Motor neuron (in vitro differentiated cells): ENCODE results near the gene AFG1L. TPM values are rescaled to one million over a fixed set of nuclear protein-coding genes. Genes with fewer than 3 reads are reported as not detected.
"Not testable (repeated sequence)": the region's sequence is repeated elsewhere in the genome, so short reads cannot be mapped to it uniquely, and the experiment has no call there.

Source experiments
- ATAC-seq, 8 experiments: fragments of 200-7000 bp; cut with Tn5 transposase; replicated peaks in 6 of 8; 2 replicates each; pipeline ENCODE4 v1.8.0; 2021; ENCODE audit warnings: mild to moderate bottlenecking in 8 of 8, moderate library complexity in 8 of 8
- H3K27ac ChIP-seq, 2 donors: fragments of 250-450 bp; sonication (Bioruptor Pico); 2 replicates each; pipeline ENCODE4 v1.9.0; 2021; ENCODE audit warnings: antibody characterized with exemption in 2 of 2, mild to moderate bottlenecking in 2 of 2, moderate library complexity in 1 of 2
- H3K4me1 ChIP-seq, 2 donors: fragments of 250-450 bp; sonication (Bioruptor Pico); replicated peaks in 1 of 2; 2 replicates each; pipeline ENCODE4 v1.6.1; 2021; ENCODE audit warnings: antibody characterized with exemption in 2 of 2, mild to moderate bottlenecking in 2 of 2, moderate library complexity in 1 of 2
- H3K4me3 ChIP-seq, 5 donors: fragments of 250-450 bp; sonication (Bioruptor Pico); 2 replicates each; pipeline ENCODE4 v1.9.0; 2021; ENCODE audit warnings: antibody characterized with exemption in 5 of 5, mild to moderate bottlenecking in 5 of 5, moderate library complexity in 4 of 5
- WGBS, 10 experiments: fragments of 450-650 bp; shearing (Covaris generic); methylation state at CpG; one replicate each; pipeline ENCODE4 v1.0.0; 2022; 5-methylcytosine and 5-hydroxymethylcytosine counted together
- in situ Hi-C, 9 experiments: fragments of 400-800 bp; cut with MboI; loops; one replicate each; pipeline ENCODE4 v1.15.0; 2021; ENCODE audit warnings: low sequenced_read_pairs in 9 of 9, low pct_unique_long_range_greater_than_20kb in 2 of 9; ENCODE audit not compliant: unreplicated experiment in 9 of 9
- total RNA-seq, 8 experiments: library from RNA; unstranded; fragments of 300-600 nt; gene quantifications; 2 replicates each; pipeline versions ENCODE4 v1.2.3 to v1.2.4, GENCODE V29; 2022

AFG1L gene
- total RNA-seq, result 10 to 100 TPM in 3 of 8 experiments, 1 to 10 TPM in 5; 4.3 to 17.4 (median 7.2) TPM

GRCh38 chr6:108294727-108295625 is at the start of gene AFG1L:
Gene AFG1L (plus strand): TSS chr6:108295054. CDS start chr6:108295080, 26 bp downstream.
- WGBS, 10 experiments, result 0 to 4% (median 0%) methylated on average over 2 to 11 of the region's 46 CpGs; no CpG with 5 or more reads in 1 of the 10 experiments

GRCh38 chr6:108245095-108245494 is 49.8 kb upstream of the AFG1L start:
- in situ Hi-C loops, result not testable (repeated sequence)

More at GRCh38 chr6:108294727-108295625, at the start of gene AFG1L:
- Histone ChIP-seq H3K4me3 (peak within 1 kb of the TSS; percentile 79 to 87 (median 81)), H3K4me1 (peaks cover 7 to 9% of the 10 kb centered on the region in 2 donors), H3K27ac (peak within 1 kb of the TSS; percentile 91)
- in situ Hi-C loops, result no loop called here
- peak; percentile 95 to 98 (median 97) for ATAC-seq

GRCh38 chr6:108247965-108248536 is 46.8 kb upstream of the AFG1L start:
- WGBS, 10 experiments, result 83 to 100% (median 94%) methylated on average over 1 of the region's 1 CpG; no CpG with 5 or more reads in 2 of the 10 experiments
- ATAC-seq, result peak in 1 of 8 experiments; percentile 18
- Histone ChIP-seq H3K4me3 (no peak overlapping the region), H3K27ac (no peak overlapping the region), H3K4me1 (no peaks in the 10 kb centered on the region)
- in situ Hi-C loops, result no loop called here

More at GRCh38 chr6:108245095-108245494, 49.8 kb upstream of the AFG1L start:
- H3K4me3 ChIP-seq, H3K27ac ChIP-seq, H3K4me1 ChIP-seq, ATAC-seq: not testable (repeated sequence)
- 76 to 100% (median 96%) methylated on average over 2 to 7 of the region's 7 CpGs; no CpG with 5 or more reads in 1 of the 10 experiments for WGBS, 10 experiments

DNA sequence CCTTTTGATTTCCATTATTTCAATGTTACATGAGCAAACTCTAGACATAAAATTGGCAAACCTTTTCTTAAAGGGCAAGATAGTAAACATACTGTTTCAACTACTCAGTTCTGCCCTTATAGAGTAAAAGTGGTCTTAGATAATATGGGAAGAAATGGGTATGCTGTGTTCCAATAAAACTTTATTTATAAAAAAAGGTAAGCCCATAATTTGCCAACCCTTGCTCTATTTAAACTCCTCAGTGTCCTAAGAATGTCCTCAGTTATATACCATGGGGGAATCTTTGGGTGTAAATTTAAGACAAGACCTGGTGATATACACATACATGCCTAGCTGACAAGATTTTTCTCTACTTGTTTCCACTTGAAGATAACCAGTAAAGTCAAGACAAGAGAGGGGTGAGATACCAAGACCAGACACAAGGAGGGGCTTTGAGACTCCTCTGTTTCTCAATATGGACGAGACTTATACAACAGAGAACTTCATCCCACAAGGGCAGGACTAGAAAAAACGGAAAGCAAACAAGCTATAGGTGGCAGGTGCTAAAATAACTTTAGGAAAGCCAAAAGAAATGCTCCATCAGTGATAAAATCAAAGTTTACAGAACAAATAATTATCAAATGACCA is 44.5 kb upstream of the AFG1L start:
- ATAC-seq, result peak in 1 of 8 experiments; percentile 25
- in situ Hi-C loops, result no loop called here
- WGBS, 10 experiments, result 58 to 100% (median 84%) methylated on average over 1 to 2 of the region's 2 CpGs; no CpG with 5 or more reads in 1 of the 10 experiments
- Histone ChIP-seq H3K27ac (no peak overlapping the region), H3K4me3 (no peak overlapping the region), H3K4me1 (no peaks in the 10 kb centered on the region)

DNA sequence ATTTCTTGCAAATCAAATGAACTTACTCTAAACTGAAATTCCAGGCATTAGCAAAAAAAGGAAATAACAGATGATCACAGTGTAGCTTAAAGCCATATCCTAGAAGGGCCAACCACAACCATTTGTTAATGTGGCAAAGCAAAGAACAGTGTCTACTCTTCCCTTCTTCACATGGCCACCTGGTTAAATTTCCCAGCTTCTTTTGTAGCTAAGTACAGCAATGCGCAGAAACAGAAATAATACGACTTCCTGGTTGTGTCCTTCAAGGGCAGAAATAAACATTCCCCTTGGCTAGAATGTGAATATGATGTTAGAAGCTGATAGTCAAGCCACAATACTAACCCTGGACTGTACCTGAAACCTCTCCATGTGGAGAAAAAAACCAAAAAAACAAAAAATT is 43.6 kb upstream of the AFG1L start:
- H3K4me1 ChIP-seq, result no peaks in the 10 kb centered on the region
- no peak for ATAC-seq
- no peak overlapping the region for H3K27ac ChIP-seq
- WGBS, 10 experiments, result 80 to 100% (median 94%) methylated on average over 1 to 2 of the region's 2 CpGs; no CpG with 5 or more reads in 4 of the 10 experiments
- no peak overlapping the region for H3K4me3 ChIP-seq
- in situ Hi-C loops, result no loop called here

- WGBS, 10 experiments, result 86 to 100% (median 98%) methylated on average over 2 to 5 of the region's 5 CpGs; no CpG with 5 or more reads in 1 of the 10 experiments
- no peak for ATAC-seq
- no peak overlapping the region for H3K27ac ChIP-seq
- in situ Hi-C loops, result no loop called here
- no peak overlapping the region for H3K4me3 ChIP-seq
- no peaks in the 10 kb centered on the region for H3K4me1 ChIP-seq
These were observed 42.8 kb upstream of the AFG1L start for GRCh38 chr6:108252055-108252454.

- WGBS, 10 experiments, result 50 to 100% (median 100%) methylated on average over 1 of the region's 1 CpG; no CpG with 5 or more reads in 3 of the 10 experiments
- H3K4me3 ChIP-seq, result no peak overlapping the region
- ATAC-seq, result no peak
- in situ Hi-C loops, result no loop called here
- H3K4me1 ChIP-seq, result no peaks in the 10 kb centered on the region
- H3K27ac ChIP-seq, result no peak overlapping the region
These were observed 41.6 kb upstream of the AFG1L start for GRCh38 chr6:108253241-108253640.

GRCh38 chr6:108254433-108255410 is 40.1 kb upstream of the AFG1L start:
- ATAC-seq, result no peak
- Histone ChIP-seq H3K27ac (no peak overlapping the region), H3K4me1 (peaks cover 2 to 6% of the 10 kb centered on the region in 2 donors), H3K4me3 (no peak overlapping the region)
- 33 to 100% (median 98%) methylated on average over 1 to 4 of the region's 4 CpGs; no CpG with 5 or more reads in 2 of the 10 experiments for whole genome bisulfite sequencing, 10 experiments
- in situ Hi-C loops, result no loop called here

- in situ Hi-C loops, result no loop called here
- 0 to 33% (median 5%) methylated on average over 1 to 14 of the region's 29 CpGs; no CpG with 5 or more reads in 1 of the 10 experiments for WGBS, 10 experiments
- Histone ChIP-seq H3K4me3 (peak overlapping the region; percentile 55 to 84 (median 74)), H3K27ac (peak overlapping the region; percentile 88 to 94), H3K4me1 (peaks cover 7 to 10% of the 10 kb centered on the region in 2 donors)
- ATAC-seq, result peak; percentile 10 to 42 (median 28)
These were observed 34.6 kb upstream of the AFG1L start for GRCh38 chr6:108260126-108260808.

GRCh38 chr6:108260809-108261569 is 33.9 kb upstream of the AFG1L start, which contains the start of gene SNX3:
Gene SNX3 (minus strand): TSS chr6:108261040. CDS start chr6:108260921, 119 bp downstream.
- H3K4me3 ChIP-seq, result peak within 1 kb of the TSS; percentile 55 to 84 (median 74)
- in situ Hi-C loops, result no loop called here
- WGBS, 10 experiments, result 0 to 5% (median 0%) methylated on average over 1 to 18 of the region's 83 CpGs; no CpG with 5 or more reads in 3 of the 10 experiments
- H3K4me1 ChIP-seq, result peaks cover 7 to 10% of the 10 kb centered on the region in 2 donors
- peak within 1 kb of the TSS; percentile 88 to 94 for H3K27ac ChIP-seq
- ATAC-seq, result peak; percentile 88 to 95 (median 94)

GRCh38 chr6:108263371-108263770 is 31.5 kb upstream of the AFG1L start:
- in situ Hi-C loops, result no loop called here
- no peak overlapping the region for H3K4me3 ChIP-seq
- WGBS, 10 experiments, result 40 to 95% (median 80%) methylated on average over 1 to 2 of the region's 2 CpGs; no CpG with 5 or more reads in 2 of the 10 experiments
- peaks cover 7 to 10% of the 10 kb centered on the region in 2 donors for H3K4me1 ChIP-seq
- no peak for ATAC-seq
- H3K27ac ChIP-seq, result no peak overlapping the region
